Breast epithelium (tissue), 4 donors: ENCODE results near the gene CNGA4. TPM values are rescaled to one million over a fixed set of nuclear protein-coding genes. Genes with fewer than 3 reads are reported as not detected.
A peak's percentile ranks its signal among the peaks of the same experiment; 100 is the strongest.

Experiments used
- DNase-seq, 2 donors: peaks; one replicate each; pipeline ENCODE4 v3.0.0-alpha.2; 2019; ENCODE audit warnings: low spot score in 2 of 2
- H3K27ac ChIP-seq, 2 donors: fragments of 200-600 bp; sonication (generic) in 1 of 2; one replicate each; pipeline ENCODE4 v1.5.1; 2016 to 2019; ENCODE audit warnings: mild to moderate bottlenecking in 1 of 2
- H3K27me3 ChIP-seq, 2 donors: fragments of 200-600 bp; sonication (generic) in 1 of 2; one replicate each; pipeline versions ENCODE4 v1.5.1 to v1.6.0; 2017 to 2019; ENCODE audit warnings: control low read depth in 1 of 2, mild to moderate bottlenecking in 1 of 2
- H3K36me3 ChIP-seq: fragments of 200-600 bp; one replicate; pipeline ENCODE4 v1.5.1; 2019
- H3K4me1 ChIP-seq, 2 donors: fragments of 200-600 bp; sonication (generic); one replicate each; pipeline ENCODE4 v1.5.1; 2016 to 2019; ENCODE audit warnings: control low read depth in 1 of 2
- H3K4me3 ChIP-seq, 3 donors: fragments of 200-600 bp; sonication (generic); 1 replicate in 2 of 3; 2 replicates in 1 of 3; pipeline ENCODE4 v1.5.1; 2016 to 2019; ENCODE audit warnings: mild to moderate bottlenecking in 3 of 3, moderate library complexity in 2 of 3
- H3K9me3 ChIP-seq, 2 donors: fragments of 200-600 bp; sonication (generic) in 1 of 2; one replicate each; pipeline ENCODE4 v1.5.1; 2016 to 2019; ENCODE audit warnings: control low read depth in 1 of 2
- POLR2A ChIP-seq: fragments of 450-650 bp; IDR thresholded peaks from one replicate; pipeline ENCODE4 v1.6.1; 2016; ENCODE audit warnings: antibody characterized with exemption, mild to moderate bottlenecking, moderate library complexity
- POLR2AphosphoS5 ChIP-seq, 3 donors: sonication (generic); formaldehyde crosslinking; IDR thresholded peaks; one replicate each; pipeline ENCODE4 v1.6.1; 2017; ENCODE audit warnings: antibody characterized with exemption in 3 of 3
- intact Hi-C: fragments of 100-400 bp; cut with DNase I; formaldehyde crosslinking; loops from one replicate; pipeline ENCODE4 v1.15.1; 2023; ENCODE audit warnings: low total_unique reads
- total RNA-seq, 3 donors: library from RNA; depleted of rRNA; stranded (reverse); fragments of >200 nt; gene quantifications; one replicate each; pipeline ENCODE4 v1.1.0, GENCODE V29; 2016
- TF ChIP-seq, protein P1 (sequence below), 3 donors: fragments of 450-650 bp; IDR thresholded peaks; one replicate each; pipeline ENCODE4 v1.5.1; 2016 to 2017; ENCODE audit warnings: antibody characterized with exemption in 3 of 3, mild to moderate bottlenecking in 3 of 3, moderate library complexity in 3 of 3

Gene CNGA4
- total RNA-seq, 3 donors from 2014 or later = 0.29 to 0.48 TPM; not detected in 1

DNA sequence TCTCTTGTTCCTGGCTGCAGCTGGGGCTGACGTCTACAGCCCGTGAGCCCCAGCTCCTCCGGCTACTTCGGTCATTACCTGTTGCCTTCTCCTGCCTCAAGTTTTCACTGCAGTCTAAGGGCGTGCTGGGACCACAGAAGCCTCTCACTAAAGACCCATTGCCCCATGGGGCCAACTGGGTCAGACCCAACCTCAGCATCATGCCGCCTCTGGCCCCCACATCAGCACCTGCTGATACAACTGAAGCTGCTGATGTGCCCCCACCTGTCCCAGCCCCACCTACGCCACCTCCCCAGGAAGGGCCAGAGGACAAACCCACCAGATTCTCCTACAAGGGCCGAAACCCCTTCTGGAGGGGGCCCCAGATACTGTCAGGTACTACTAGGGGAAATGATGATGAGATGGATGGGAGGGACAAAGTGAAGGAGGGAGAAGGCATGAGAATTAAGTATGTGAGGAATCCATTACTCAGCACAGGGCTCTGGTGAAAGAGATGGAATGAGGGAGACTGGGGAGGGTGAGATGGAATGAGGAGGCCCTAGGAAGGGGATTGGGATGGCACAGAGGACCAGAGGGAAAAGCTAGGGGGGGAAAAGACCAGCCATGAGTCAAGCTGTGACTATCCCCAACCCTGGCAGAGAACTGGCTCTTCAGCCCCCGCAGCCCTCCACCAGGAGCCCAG, 28.5 kb upstream of the CNGA4 start:
- Histone ChIP-seq H3K27me3 (no peaks in the 10 kb centered on the region), H3K4me3 (no peak overlapping the region), H3K36me3 (peaks cover 12% of the 10 kb centered on the region), H3K9me3 (no peaks in the 10 kb centered on the region), H3K4me1 (no peaks in the 10 kb centered on the region), H3K27ac (no peak overlapping the region)
- TF ChIP-seq, protein P1, sequence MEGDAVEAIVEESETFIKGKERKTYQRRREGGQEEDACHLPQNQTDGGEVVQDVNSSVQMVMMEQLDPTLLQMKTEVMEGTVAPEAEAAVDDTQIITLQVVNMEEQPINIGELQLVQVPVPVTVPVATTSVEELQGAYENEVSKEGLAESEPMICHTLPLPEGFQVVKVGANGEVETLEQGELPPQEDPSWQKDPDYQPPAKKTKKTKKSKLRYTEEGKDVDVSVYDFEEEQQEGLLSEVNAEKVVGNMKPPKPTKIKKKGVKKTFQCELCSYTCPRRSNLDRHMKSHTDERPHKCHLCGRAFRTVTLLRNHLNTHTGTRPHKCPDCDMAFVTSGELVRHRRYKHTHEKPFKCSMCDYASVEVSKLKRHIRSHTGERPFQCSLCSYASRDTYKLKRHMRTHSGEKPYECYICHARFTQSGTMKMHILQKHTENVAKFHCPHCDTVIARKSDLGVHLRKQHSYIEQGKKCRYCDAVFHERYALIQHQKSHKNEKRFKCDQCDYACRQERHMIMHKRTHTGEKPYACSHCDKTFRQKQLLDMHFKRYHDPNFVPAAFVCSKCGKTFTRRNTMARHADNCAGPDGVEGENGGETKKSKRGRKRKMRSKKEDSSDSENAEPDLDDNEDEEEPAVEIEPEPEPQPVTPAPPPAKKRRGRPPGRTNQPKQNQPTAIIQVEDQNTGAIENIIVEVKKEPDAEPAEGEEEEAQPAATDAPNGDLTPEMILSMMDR (IDR thresholded peaks at IDR 0.05) = no peak
- TF ChIP-seq POLR2A = no peak
- no peak for TF ChIP-seq POLR2AphosphoS5 (IDR thresholded peaks at IDR 0.05)
- intact Hi-C loops = no loop called here
- DNase-seq = no peak

DNA sequence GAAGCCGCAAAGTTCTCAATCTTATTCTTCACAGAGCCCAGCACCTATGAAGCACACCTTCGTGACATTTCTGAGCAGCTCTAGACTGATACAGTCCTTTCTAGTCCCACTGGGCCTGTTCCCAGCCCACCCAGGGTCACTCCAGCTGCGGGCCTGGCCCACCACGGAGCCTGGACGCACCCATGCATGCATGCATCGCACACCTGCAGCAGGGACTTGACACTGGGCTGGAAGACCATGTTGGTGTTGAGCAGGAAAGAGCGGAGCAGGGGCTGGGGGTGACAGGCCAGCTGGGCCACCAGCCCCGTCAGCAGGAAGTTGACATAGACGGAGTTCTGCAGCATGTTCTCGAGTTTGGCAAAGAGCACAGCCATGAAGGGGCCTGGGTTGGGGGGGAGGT, 24.4 kb upstream of the CNGA4 start:
- Histone ChIP-seq H3K4me1 (no peaks in the 10 kb centered on the region), H3K4me3 (no peak overlapping the region), H3K27me3 (no peaks in the 10 kb centered on the region), H3K36me3 (peaks cover 22% of the 10 kb centered on the region), H3K27ac (no peak overlapping the region), H3K9me3 (no peaks in the 10 kb centered on the region)
- TF ChIP-seq, protein P1 (IDR thresholded peaks at IDR 0.05) = no peak
- TF ChIP-seq POLR2AphosphoS5 (IDR thresholded peaks at IDR 0.05) = no peak
- no peak for TF ChIP-seq POLR2A
- no peak for DNase-seq
- intact Hi-C loops = no loop called here

DNA sequence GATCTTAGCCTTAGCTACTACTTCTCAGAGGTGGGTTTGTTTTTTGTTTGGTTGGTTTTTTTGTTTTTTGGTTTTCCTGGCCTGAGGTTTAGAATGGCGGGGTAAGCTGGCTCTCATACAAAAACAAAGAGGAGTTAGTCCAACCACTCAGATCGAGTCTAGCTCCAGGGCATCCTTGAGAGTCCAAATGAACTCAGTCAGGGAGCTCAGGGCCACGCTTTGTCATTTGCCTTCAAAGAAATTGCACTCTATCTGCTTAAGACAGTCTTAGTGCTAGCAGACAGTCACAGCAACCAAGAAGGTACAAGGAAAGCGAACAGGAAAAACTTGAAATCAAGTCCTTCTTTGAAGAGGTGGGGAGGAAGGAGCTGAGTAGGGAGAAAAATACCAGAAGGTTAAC, 22.4 kb upstream of the CNGA4 start:
- peaks cover 16% of the 10 kb centered on the region for H3K36me3 ChIP-seq
- H3K9me3 ChIP-seq = no peaks in the 10 kb centered on the region
- DNase-seq = no peak
- TF ChIP-seq POLR2A = no peak
- TF ChIP-seq, protein P1 (IDR thresholded peaks at IDR 0.05) = no peak
- no peak for TF ChIP-seq POLR2AphosphoS5 (IDR thresholded peaks at IDR 0.05)
- no peaks in the 10 kb centered on the region for H3K27me3 ChIP-seq
- no peak overlapping the region for H3K27ac ChIP-seq
- no peak overlapping the region for H3K4me3 ChIP-seq
- intact Hi-C loops = no loop called here
- no peaks in the 10 kb centered on the region for H3K4me1 ChIP-seq

DNA sequence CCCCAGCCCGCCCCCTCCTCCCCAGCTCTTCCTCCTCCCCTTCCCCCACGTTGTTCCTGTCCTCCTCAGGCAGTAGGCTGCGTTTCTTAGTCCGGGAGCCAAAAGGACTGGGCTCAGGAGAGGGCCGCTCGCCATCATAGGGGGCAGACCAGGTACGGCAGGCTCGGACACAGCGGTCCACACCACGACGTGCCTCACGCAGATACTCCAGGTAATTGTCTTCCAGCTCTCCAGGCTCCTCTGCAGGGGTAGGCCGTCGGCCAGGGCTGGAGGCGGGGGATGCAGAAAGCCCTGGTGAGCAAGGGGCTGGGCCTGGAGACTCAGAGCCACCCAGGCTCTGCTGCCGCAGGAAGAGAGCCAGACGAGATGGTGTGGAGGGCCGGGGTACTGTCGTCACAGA, 21.2 kb upstream of the CNGA4 start:
- Histone ChIP-seq H3K4me3 (no peak overlapping the region), H3K36me3 (peaks cover 16% of the 10 kb centered on the region), H3K9me3 (no peaks in the 10 kb centered on the region), H3K4me1 (no peaks in the 10 kb centered on the region), H3K27me3 (no peaks in the 10 kb centered on the region), H3K27ac (no peak overlapping the region)
- DNase-seq = no peak
- TF ChIP-seq, protein P1 (IDR thresholded peaks at IDR 0.05) = no peak
- TF ChIP-seq POLR2AphosphoS5 (IDR thresholded peaks at IDR 0.05) (no peak), POLR2A (no peak)
- intact Hi-C loops = no loop called here

DNA sequence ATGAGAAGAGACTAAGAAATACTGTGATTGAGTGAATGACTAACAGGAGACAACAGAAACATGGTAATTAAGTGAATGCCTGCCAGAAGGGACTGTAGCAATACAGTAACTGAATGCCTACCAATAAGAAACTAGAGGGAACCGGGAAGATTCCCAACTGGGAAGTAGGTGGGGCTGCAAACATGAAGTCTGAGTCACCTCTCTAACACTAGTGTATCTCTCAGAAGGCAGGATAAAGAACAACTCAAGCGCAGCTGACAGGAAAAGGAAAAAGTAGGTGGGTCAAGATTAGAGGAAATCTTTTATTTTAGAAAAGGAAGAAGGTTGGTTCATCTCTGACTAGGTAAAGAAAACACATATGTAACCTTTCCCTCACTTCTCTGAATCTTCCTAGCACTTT, 19.5 kb upstream of the CNGA4 start:
- Histone ChIP-seq H3K4me3 (no peak overlapping the region), H3K9me3 (no peaks in the 10 kb centered on the region), H3K27me3 (no peaks in the 10 kb centered on the region), H3K27ac (peak overlapping the region; percentile 2 to 67), H3K36me3 (peaks cover 16% of the 10 kb centered on the region), H3K4me1 (no peaks in the 10 kb centered on the region)
- intact Hi-C loops = no loop called here
- TF ChIP-seq, protein P1 (IDR thresholded peaks at IDR 0.05) = no peak
- no peak for TF ChIP-seq POLR2A
- no peak for TF ChIP-seq POLR2AphosphoS5 (IDR thresholded peaks at IDR 0.05)
- DNase-seq = no peak
